Activated naive CD4-positive, alpha-beta T cell treated with anti-CD3 and anti-CD28 coated beads for 36 hours (primary cell): ENCODE measurements around the gene PIAS3. TPM values are rescaled to one million over a fixed set of nuclear protein-coding genes. Genes with fewer than 3 reads are reported as not detected.
"Not testable (repeated sequence)": the region's sequence is repeated elsewhere in the genome, so short reads cannot be mapped to it uniquely, and the experiment has no call there.

Experiments used
- CTCF ChIA-PET: fragments of 350-600 bp; sonication (Branson Sonifier 250); formaldehyde crosslinking; loops from one replicate; lab custom pipeline; 2021; ENCODE audit warnings: antibody characterized with exemption; lab: Charles Lee
- DNase-seq: peaks from one replicate; pipeline ENCODE4 v3.0.0-alpha.2; 2020
- H3K27ac Mint-ChIP-seq: one replicate; pipeline ENCODE4 v1.8.0; 2021; ENCODE audit warnings: mild to moderate bottlenecking, mixed read lengths
- H3K27me3 Mint-ChIP-seq: one replicate; pipeline ENCODE4 v1.8.0; 2021; ENCODE audit warnings: low read depth, mixed read lengths
- H3K36me3 Mint-ChIP-seq: one replicate; pipeline ENCODE4 v1.8.0; 2021; ENCODE audit warnings: low read depth, mixed read lengths
- H3K4me1 Mint-ChIP-seq: one replicate; pipeline ENCODE4 v1.8.0; 2021; ENCODE audit warnings: low read depth, mixed read lengths
- H3K4me3 Mint-ChIP-seq: one replicate; pipeline ENCODE4 v1.8.0; 2021; ENCODE audit warnings: mild to moderate bottlenecking, moderate library complexity, mixed read lengths
- H3K9me3 Mint-ChIP-seq: one replicate; pipeline ENCODE4 v1.8.0; 2021; ENCODE audit warnings: mixed read lengths
- intact Hi-C: fragments of 100-400 bp; cut with micrococcal nuclease; formaldehyde crosslinking; loops from one replicate; pipeline ENCODE4 v1.15.1; 2023
- microRNA-seq: library from miRNA; unstranded; fragments of <30 nt; microRNA quantifications from one replicate; pipeline ENCODE4 v1.2.0, GENCODE V29; 2022; ENCODE audit warnings: borderline microRNAs expressed, borderline replicate concordance
- total RNA-seq, 2 experiments: library from RNA; stranded (reverse); gene quantifications; one replicate each; pipeline ENCODE4 v1.2.3, GENCODE V29; 2021

PIAS3 gene
- total RNA-seq, 2 experiments from 2014 or later = 19.1 to 19.6 TPM

GRCh38 chr1:145818095-145818494, 40.8 kb downstream of the PIAS3 start:
- H3K27ac Mint-ChIP-seq, H3K9me3 Mint-ChIP-seq, intact Hi-C loops, H3K27me3 Mint-ChIP-seq, DNase-seq, H3K36me3 Mint-ChIP-seq, H3K4me3 Mint-ChIP-seq, CTCF ChIA-PET: not testable (repeated sequence)
- peaks cover 17% of the 10 kb centered on the region for H3K4me1 Mint-ChIP-seq

GRCh38 chr1:145812977-145813810, 45.7 kb downstream of the PIAS3 start:
- CTCF ChIA-PET, H3K36me3 Mint-ChIP-seq, H3K9me3 Mint-ChIP-seq, H3K4me1 Mint-ChIP-seq, H3K27ac Mint-ChIP-seq, H3K4me3 Mint-ChIP-seq, DNase-seq, intact Hi-C loops, H3K27me3 Mint-ChIP-seq: not testable (repeated sequence)

- H3K4me3 Mint-ChIP-seq = no peak overlapping the region
- no peak for DNase-seq
- peaks cover 29% of the 10 kb centered on the region for H3K4me1 Mint-ChIP-seq
- no peak overlapping the region for H3K27ac Mint-ChIP-seq
- intact Hi-C loops = no loop called here
- H3K36me3 Mint-ChIP-seq = no peaks in the 10 kb centered on the region
- no peaks in the 10 kb centered on the region for H3K27me3 Mint-ChIP-seq
- CTCF ChIA-PET = interaction anchor here (0.6 to 1.5 kb wide), 3 partner anchors 24 to 205 kb away, joined by 3 to 4 read pairs (median 4); no protein-coding TSS in a partner anchor
- no peaks in the 10 kb centered on the region for H3K9me3 Mint-ChIP-seq
These were observed 52.0 kb downstream of the PIAS3 start for GRCh38 chr1:145806844-145807243.

GRCh38 chr1:145806408-145806807, 52.5 kb downstream of the PIAS3 start:
- CTCF ChIA-PET = interaction anchor here (0.6 to 1.5 kb wide), 4 partner anchors 21 to 206 kb away, joined by 3 to 4 read pairs (median 4); no protein-coding TSS in a partner anchor
- intact Hi-C loops = no loop called here
- no peaks in the 10 kb centered on the region for H3K36me3 Mint-ChIP-seq

GRCh38 chr1:145805057-145805456, 53.8 kb downstream of the PIAS3 start:
- H3K27me3 Mint-ChIP-seq = no peaks in the 10 kb centered on the region
- peaks cover 30% of the 10 kb centered on the region for H3K4me1 Mint-ChIP-seq
- no peak overlapping the region for H3K27ac Mint-ChIP-seq
- no peak overlapping the region for H3K4me3 Mint-ChIP-seq
- intact Hi-C loops = no loop called here
- no peaks in the 10 kb centered on the region for H3K9me3 Mint-ChIP-seq
- CTCF ChIA-PET = interaction anchor here (1.1 kb wide), 1 partner anchor 19 kb away, joined by 3 read pairs; no protein-coding TSS in a partner anchor
- DNase-seq = no peak
- no peaks in the 10 kb centered on the region for H3K36me3 Mint-ChIP-seq

More at GRCh38 chr1:145806408-145806807, 52.5 kb downstream of the PIAS3 start:
- Mint-ChIP-seq H3K27me3 (no peaks in the 10 kb centered on the region), H3K27ac (no peak overlapping the region), H3K9me3 (no peaks in the 10 kb centered on the region), H3K4me1 (peaks cover 30% of the 10 kb centered on the region), H3K4me3 (no peak overlapping the region)
- DNase-seq = no peak

- Mint-ChIP-seq H3K36me3 (peaks cover 1% of the 10 kb centered on the region), H3K4me1 (peaks cover 33% of the 10 kb centered on the region), H3K4me3 (no peak overlapping the region), H3K27me3 (no peaks in the 10 kb centered on the region), H3K27ac (no peak overlapping the region), H3K9me3 (no peaks in the 10 kb centered on the region)
- CTCF ChIA-PET = interaction anchor here (0.9 kb wide), 1 partner anchor 89 kb away, joined by 3 read pairs; no protein-coding TSS in a partner anchor
- DNase-seq = no peak
- intact Hi-C loops = loop anchor here (5.0 kb wide), 1 partner anchor 57 kb away; no protein-coding TSS in a partner anchor
These were observed 54.4 kb downstream of the PIAS3 start for GRCh38 chr1:145804235-145805045.

- H3K27ac Mint-ChIP-seq = no peak overlapping the region
These were observed 59.1 kb downstream of the PIAS3 start for GRCh38 chr1:145799806-145800205.

More at GRCh38 chr1:145799806-145800205, 59.1 kb downstream of the PIAS3 start:
- CTCF ChIA-PET = no interaction called here
- Mint-ChIP-seq H3K4me3 (no peak overlapping the region), H3K36me3 (peaks cover 32% of the 10 kb centered on the region), H3K27me3 (no peaks in the 10 kb centered on the region), H3K9me3 (peaks cover 19% of the 10 kb centered on the region), H3K4me1 (peaks cover 34% of the 10 kb centered on the region)
- intact Hi-C loops = loop anchor here (5.0 kb wide), 1 partner anchor 53 kb away; no protein-coding TSS in a partner anchor
- no peak for DNase-seq

Small RNA genes lying within 50 kb of the gene (microRNA-seq; reads per million reads assigned to microRNA genes)
- gene MIR6736 = not detected

Other genes starting within 250 kb of the PIAS3 start
- not detected for gene PDZK1, start 151.7 kb downstream of the PIAS3 start, total RNA-seq
- not detected for gene CD160, start 139.6 kb downstream of the PIAS3 start, total RNA-seq
- gene RNF115, start 35.0 kb downstream of the PIAS3 start, total RNA-seq = 1 to 10 TPM; 7.5 to 8.0 TPM
- gene POLR3C, start 34.9 kb downstream of the PIAS3 start, total RNA-seq = 10 to 100 TPM; 18.8 to 19.2 TPM
- gene NUDT17, start 13.5 kb downstream of the PIAS3 start, total RNA-seq = 1 to 10 TPM; 3.2 to 3.4 TPM
- gene ANKRD35, start 26.8 kb upstream of the PIAS3 start, total RNA-seq = under 1 TPM; 0.19 to 0.20 TPM
- gene ITGA10, start 51.0 kb upstream of the PIAS3 start, total RNA-seq = under 1 TPM; 0.41 to 0.54 TPM
- gene PEX11B, start 59.6 kb upstream of the PIAS3 start, total RNA-seq = 10 to 100 TPM; 18.0 to 19.0 TPM
- 100 to 1,000 TPM; 241 to 242 TPM for gene RBM8A, start 68.4 kb upstream of the PIAS3 start, total RNA-seq
- gene LIX1L, start 98.9 kb upstream of the PIAS3 start, total RNA-seq = 10 to 100 TPM; 43.6 to 44.3 TPM
- gene ANKRD34A, start 105.5 kb upstream of the PIAS3 start, total RNA-seq = 1 to 10 TPM; 3.7 to 4.3 TPM
- gene POLR3GL, start 105.6 kb upstream of the PIAS3 start, total RNA-seq = 10 to 100 TPM; 32.0 to 34.0 TPM
- gene TXNIP, start 137.5 kb upstream of the PIAS3 start, total RNA-seq = 10 to 100 TPM; 86.0 to 91.1 TPM
- gene HJV, start 162.7 kb upstream of the PIAS3 start, total RNA-seq = not detected